Left lung (tissue), 10 donors: ENCODE data around the gene DTNBP1. TPM values are rescaled to one million over a fixed set of nuclear protein-coding genes. Genes with fewer than 3 reads are reported as not detected.
A peak's percentile ranks its signal among the peaks of the same experiment; 100 is the strongest.

Experiments used
- ATAC-seq: fragments of 200-7000 bp; cut with Tn5 transposase; one replicate; pipeline ENCODE4 v1.9.1; 2020; ENCODE audit warnings: moderate library complexity
- DNase-seq, 4 donors: peaks; one replicate each; pipeline ENCODE4 v3.0.0-alpha.2; 2013 to 2020
- H3K27ac ChIP-seq, 2 donors: fragments of 200-600 bp; sonication (generic) in 1 of 2; one replicate each; pipeline versions ENCODE4 v1.5.0 to v1.8.0; 2020 to 2021
- H3K27me3 ChIP-seq, 2 donors: fragments of 200-600 bp; sonication (generic) in 1 of 2; one replicate each; pipeline versions ENCODE4 v1.5.0 to v1.8.0; 2020 to 2021
- H3K36me3 ChIP-seq, 2 donors: fragments of 200-600 bp; sonication (generic) in 1 of 2; one replicate each; pipeline versions ENCODE4 v1.5.0 to v1.8.0; 2020 to 2021
- H3K4me1 ChIP-seq, 2 donors: fragments of 200-600 bp; one replicate each; pipeline ENCODE4 v1.8.0; 2021
- H3K4me3 ChIP-seq, 2 donors: fragments of 200-600 bp; sonication (generic) in 1 of 2; one replicate each; pipeline versions ENCODE4 v1.5.0 to v1.8.0; 2020 to 2021; ENCODE audit warnings: mild to moderate bottlenecking in 1 of 2
- H3K9me3 ChIP-seq, 2 donors: fragments of 200-600 bp; sonication (generic) in 1 of 2; one replicate each; pipeline versions ENCODE4 v1.5.0 to v1.8.0; 2020 to 2021
- intact Hi-C, 2 donors: fragments of 100-400 bp; cut with DNase I; formaldehyde crosslinking; loops; one replicate each; pipeline versions ENCODE4 v1.11.2 to v1.14.2; 2022
- polyA plus RNA-seq, 6 donors: library from polyadenylated mRNA; unstranded; fragments of 120-200 nt; gene quantifications; one replicate each; pipeline ENCODE4 v1.2.1, GENCODE V29; 2013; ENCODE audit not compliant: insufficient read length in 6 of 6
- total RNA-seq, 2 donors: library from RNA; stranded (reverse); fragmentation: NEBNext Ultra II Directional; extraction: Animal tissue kit (Norgen Biotek cat#: 25700); gene quantifications; one replicate each; pipeline ENCODE4 v1.2.1, GENCODE V29; 2021
- TF ChIP-seq, protein P1 (sequence below), 2 donors: fragments of 200-600 bp; sonication (generic) in 1 of 2; IDR thresholded peaks; one replicate each; pipeline versions ENCODE4 v1.5.0 to v1.8.0; 2021; ENCODE audit warnings: antibody characterized with exemption in 2 of 2
- donor health status: DM: no; HTN: yes; CAD: no.
- donor health status: DM: no; HTN: no; CAD: no.

DTNBP1 gene
- total and polyA plus RNA-seq, 8 donors: 15.3 to 18.5 (median 16.2) TPM

DNA sequence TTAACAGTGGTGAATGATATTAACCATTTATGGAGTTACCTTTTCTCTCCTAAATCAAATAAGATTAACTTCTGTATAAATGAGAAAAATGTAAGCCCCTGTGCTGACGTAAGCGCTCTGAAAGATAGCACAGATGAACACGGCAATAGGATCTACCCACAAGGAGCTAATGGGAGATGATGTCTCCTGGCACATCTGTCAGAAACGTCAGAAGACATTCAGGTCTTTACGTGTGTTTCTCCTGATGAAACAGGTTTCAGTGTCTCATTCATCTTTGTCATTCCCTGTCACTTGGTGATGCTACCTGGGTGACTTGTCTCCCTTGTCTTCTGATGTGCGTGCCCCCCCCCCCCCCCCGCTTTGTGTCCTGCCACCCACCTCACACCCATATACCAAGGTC lies 189.7 kb downstream of the DTNBP1 start:
- H3K27me3 ChIP-seq: no peaks in the 10 kb centered on the region
- ATAC-seq (no peak), DNase-seq (no peak)
- TF ChIP-seq, protein P1, sequence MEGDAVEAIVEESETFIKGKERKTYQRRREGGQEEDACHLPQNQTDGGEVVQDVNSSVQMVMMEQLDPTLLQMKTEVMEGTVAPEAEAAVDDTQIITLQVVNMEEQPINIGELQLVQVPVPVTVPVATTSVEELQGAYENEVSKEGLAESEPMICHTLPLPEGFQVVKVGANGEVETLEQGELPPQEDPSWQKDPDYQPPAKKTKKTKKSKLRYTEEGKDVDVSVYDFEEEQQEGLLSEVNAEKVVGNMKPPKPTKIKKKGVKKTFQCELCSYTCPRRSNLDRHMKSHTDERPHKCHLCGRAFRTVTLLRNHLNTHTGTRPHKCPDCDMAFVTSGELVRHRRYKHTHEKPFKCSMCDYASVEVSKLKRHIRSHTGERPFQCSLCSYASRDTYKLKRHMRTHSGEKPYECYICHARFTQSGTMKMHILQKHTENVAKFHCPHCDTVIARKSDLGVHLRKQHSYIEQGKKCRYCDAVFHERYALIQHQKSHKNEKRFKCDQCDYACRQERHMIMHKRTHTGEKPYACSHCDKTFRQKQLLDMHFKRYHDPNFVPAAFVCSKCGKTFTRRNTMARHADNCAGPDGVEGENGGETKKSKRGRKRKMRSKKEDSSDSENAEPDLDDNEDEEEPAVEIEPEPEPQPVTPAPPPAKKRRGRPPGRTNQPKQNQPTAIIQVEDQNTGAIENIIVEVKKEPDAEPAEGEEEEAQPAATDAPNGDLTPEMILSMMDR (IDR thresholded peaks at IDR 0.05): no peak
- peak overlapping the region in 1 of 2 donors; percentile 7 for H3K27ac ChIP-seq
- peaks cover 0 to 26% of the 10 kb centered on the region in 2 donors for H3K36me3 ChIP-seq
- intact Hi-C loops: no loop called here
- H3K4me1 ChIP-seq: peaks cover 5 to 49% of the 10 kb centered on the region in 2 donors
- H3K9me3 ChIP-seq: no peaks in the 10 kb centered on the region
- no peak overlapping the region for H3K4me3 ChIP-seq
